Endothelial cell of umbilical vein (primary cell): ENCODE results near the gene DBF4B. TPM values are rescaled to one million over a fixed set of nuclear protein-coding genes. Genes with fewer than 3 reads are reported as not detected.

Experiments used
- Bru-seq: library from RNA; stranded (reverse); fragments of 400-500 nt; gene quantifications from one replicate; lab custom pipeline; 2021; lab: Mats Ljungman, UMichigan
- BruChase-seq, 2 experiments: library from RNA; stranded (reverse); fragments of 400-500 nt; gene quantifications; one replicate each; lab custom pipeline; 2021; lab: Mats Ljungman, UMichigan
- BruUV-seq: library from RNA; stranded (reverse); fragments of 400-500 nt; replicated peaks from 2 replicates; lab custom pipeline; 2021; lab: Mats Ljungman, UMichigan
- CTCF ChIA-PET: fragments of 300-600, 350-600 bp; sonication (Branson Sonifier 250); formaldehyde crosslinking; loops from one replicate; lab custom pipeline; 2021; ENCODE audit warnings: antibody characterized with exemption, inconsistent platforms; lab: Charles Lee
- POLR2A ChIA-PET: fragments of 300-600, 350-600 bp; sonication (Branson Sonifier 250); formaldehyde crosslinking; loops from one replicate; lab custom pipeline; 2021; ENCODE audit warnings: antibody characterized with exemption, inconsistent platforms; lab: Charles Lee
- DNase-seq: peaks from one replicate; pipeline ENCODE4 v3.0.0-alpha.2; 2011; ENCODE audit warnings: low read depth, low spot score
- FAIRE-seq: peaks from 2 replicates; lab custom pipeline; 2011; peaks lifted over from hg19 to GRCh38; lab: Jason Lieb, UNC
- H2AFZ ChIP-seq: 2 replicates; pipeline ENCODE4 v1.6.0; 2012; ENCODE audit warnings: low read depth, low read length, control low read depth, inconsistent platforms
- H3K27ac ChIP-seq: 2 replicates; pipeline ENCODE4 v1.5.1; 2011; ENCODE audit warnings: low read depth, mild to moderate bottlenecking, control low read depth, low read length, moderate library complexity; ENCODE audit not compliant: insufficient read depth
- H3K27me3 ChIP-seq, 2 experiments: 2 replicates each; pipeline versions ENCODE4 v1.6.0 to v1.6.1; 2011; ENCODE audit warnings: low read length in 2 of 2, mixed read lengths in 1 of 2; ENCODE audit not compliant: control insufficient read depth in 2 of 2, insufficient read depth in 2 of 2
- H3K36me3 ChIP-seq, 2 experiments: 2 replicates in 1 of 2; 3 replicates in 1 of 2; pipeline ENCODE4 v1.5.1; 2011; ENCODE audit warnings: low read length in 2 of 2, mild to moderate bottlenecking in 1 of 2, moderate library complexity in 1 of 2; ENCODE audit not compliant: control insufficient read depth in 2 of 2, insufficient read depth in 2 of 2; ENCODE audit errors: extremely low read depth in 1 of 2
- H3K4me1 ChIP-seq: 3 replicates; pipeline ENCODE4 v1.5.1; 2011; ENCODE audit warnings: mild to moderate bottlenecking, low read length; ENCODE audit not compliant: control insufficient read depth, insufficient read depth; ENCODE audit errors: extremely low read depth
- H3K4me2 ChIP-seq: 2 replicates; pipeline ENCODE4 v1.6.1; 2011; ENCODE audit warnings: low read length, control low read depth, mixed read lengths; ENCODE audit not compliant: insufficient read depth
- H3K4me3 ChIP-seq, 3 experiments: fragments of 200-600 bp in 1 of 3; sonication (generic), shearing (Covaris generic) in 1 of 3; replicated peaks in 1 of 3; 2 replicates each; pipeline ENCODE4 v1.5.1; 2011 to 2016; ENCODE audit warnings: control low read depth in 3 of 3, low read length in 3 of 3, mild to moderate bottlenecking in 2 of 3, inconsistent platforms in 1 of 3, low read depth in 1 of 3, moderate library complexity in 1 of 3; ENCODE audit not compliant: insufficient read depth in 1 of 3
- H3K79me2 ChIP-seq: 2 replicates; pipeline ENCODE4 v1.6.0; 2012; ENCODE audit warnings: low read length, inconsistent platforms; ENCODE audit not compliant: control insufficient read depth, insufficient read depth
- H3K9ac ChIP-seq: replicated peaks from 2 replicates; pipeline ENCODE3; 2011; ENCODE audit warnings: low read length, control low read depth; ENCODE audit not compliant: insufficient read depth; ENCODE audit errors: extremely low read depth
- H3K9me1 ChIP-seq: replicated peaks from 3 replicates; pipeline ENCODE4 v1.6.0; 2011; ENCODE audit warnings: mild to moderate bottlenecking, low read length; ENCODE audit not compliant: control insufficient read depth, insufficient read depth; ENCODE audit errors: extremely low read depth
- H3K9me3 ChIP-seq: replicated peaks from 2 replicates; pipeline ENCODE4 v1.5.1; 2012; ENCODE audit warnings: low read length, inconsistent platforms; ENCODE audit not compliant: control insufficient read depth, insufficient read depth
- H4K20me1 ChIP-seq: replicated peaks from 2 replicates; pipeline ENCODE3; 2011; ENCODE audit warnings: mild to moderate bottlenecking, low read length; ENCODE audit not compliant: control insufficient read depth, insufficient read depth; ENCODE audit errors: extremely low read depth
- EZH2 ChIP-seq: IDR thresholded peaks from 2 replicates; pipeline ENCODE4 v1.6.1; 2012; ENCODE audit warnings: borderline replicate concordance, low read depth, mild to moderate bottlenecking, moderate library complexity, low read length, inconsistent platforms; ENCODE audit not compliant: severe bottlenecking
- GATA2 ChIP-seq: IDR thresholded peaks from 2 replicates; pipeline ENCODE4 v1.7.0; 2011; ENCODE audit warnings: low read depth, mild to moderate bottlenecking, moderate library complexity, mixed read lengths, low read length; ENCODE audit not compliant: insufficient read length, insufficient read depth
- MYC ChIP-seq: IDR thresholded peaks from one replicate; pipeline ENCODE4 v1.6.1; 2011; ENCODE audit warnings: mild to moderate bottlenecking, low read depth, low read length
- POLR2A ChIP-seq: IDR thresholded peaks from 2 replicates; pipeline ENCODE4 v1.6.1; 2012; ENCODE audit warnings: low read depth, mild to moderate bottlenecking, control low read depth, low read length
- POLR2AphosphoS5 ChIP-seq: IDR thresholded peaks from 2 replicates; pipeline ENCODE4 v1.6.1; 2012; ENCODE audit warnings: low read depth, mild to moderate bottlenecking, control low read depth, low read length, moderate library complexity; ENCODE audit not compliant: insufficient read depth
- dilution Hi-C: fragments of 300-500 bp; cut with MboI; formaldehyde crosslinking; loops from one replicate; pipeline ENCODE4 v1.15.0; 2019; ENCODE audit warnings: low sequenced_read_pairs; ENCODE audit not compliant: extremely low pct_ligation_motif_present
- intact Hi-C: fragments of 100-400 bp; cut with micrococcal nuclease; formaldehyde crosslinking; loops from one replicate; pipeline ENCODE4 v1.10.0; 2022
- long read RNA-seq: library from polyadenylated mRNA; stranded (forward); transcript quantifications from one replicate; pipeline ENCODE4 v2.0.0, GENCODE V29; 2021
- polyA minus RNA-seq, 3 experiments: library from RNA; depleted of rRNA, polyadenylated mRNA; stranded (reverse); fragments of >200 nt; gene quantifications; 1 replicate in 1 of 3; 2 replicates in 2 of 3; pipeline ENCODE4 v1.2.3, GENCODE V29; 2011
- polyA plus RNA-seq, 4 experiments: library from polyadenylated mRNA; depleted of rRNA in 3 of 4; stranded (reverse) in 3 of 4; unstranded in 1 of 4; fragments of >200 nt; gene quantifications; 2 replicates each; pipeline versions ENCODE4 v1.2.1 to v1.2.3, GENCODE V29; 2011 to 2012; ENCODE audit warnings: missing spikeins in 1 of 4
- total RNA-seq: library from RNA; stranded (reverse); gene quantifications from 2 replicates; pipeline ENCODE4 v1.2.3, GENCODE V29; 2021
- TF ChIP-seq, protein P1 (sequence below): IDR thresholded peaks from 2 replicates; pipeline ENCODE4 v1.6.1; 2011; ENCODE audit not compliant: insufficient read depth, insufficient read length
- TF ChIP-seq, protein P2 (sequence below), 2 donors: IDR thresholded peaks; 1 replicate in 1 of 2; 2 replicates in 1 of 2; pipeline ENCODE4 v1.5.1; 2011; ENCODE audit warnings: low read length in 2 of 2, mild to moderate bottlenecking in 2 of 2, moderate library complexity in 2 of 2, control low read depth in 1 of 2, inconsistent platforms in 1 of 2, low read depth in 1 of 2; ENCODE audit not compliant: insufficient read depth in 1 of 2; ENCODE audit errors: extremely low read depth in 1 of 2

DBF4B gene, protein sequence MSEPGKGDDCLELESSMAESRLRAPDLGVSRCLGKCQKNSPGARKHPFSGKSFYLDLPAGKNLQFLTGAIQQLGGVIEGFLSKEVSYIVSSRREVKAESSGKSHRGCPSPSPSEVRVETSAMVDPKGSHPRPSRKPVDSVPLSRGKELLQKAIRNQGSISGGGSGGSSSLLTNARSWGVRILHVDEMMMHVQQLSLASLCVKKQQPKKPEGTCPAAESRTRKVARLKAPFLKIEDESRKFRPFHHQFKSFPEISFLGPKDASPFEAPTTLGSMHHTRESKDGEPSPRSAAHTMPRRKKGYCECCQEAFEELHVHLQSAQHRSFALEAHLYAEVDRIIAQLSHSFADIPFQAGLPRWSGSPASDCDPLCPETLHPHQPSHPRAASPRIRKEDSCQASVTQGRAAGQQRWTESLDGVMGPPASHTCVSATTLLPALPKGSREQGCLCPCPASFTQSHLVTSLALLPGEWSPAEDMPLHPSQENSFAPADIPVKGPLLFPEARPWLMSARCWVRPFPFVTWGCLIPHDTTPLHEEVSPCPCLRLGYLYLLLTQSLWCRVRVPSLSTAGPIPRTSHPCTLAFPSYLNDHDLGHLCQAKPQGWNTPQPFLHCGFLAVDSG
- 25.9 and 26.2 TPM in 2 replicates for total RNA-seq
- polyA plus RNA-seq: 12.5 and 13.9 TPM in 2 replicates
- 11.4 and 13.1 TPM in 2 replicates for polyA plus RNA-seq (2011; cell fraction: cytosol; rRNA removed)
- 39.0 and 48.9 TPM in 2 replicates for polyA plus RNA-seq (2011; cell fraction: nucleus; rRNA removed)
- polyA plus RNA-seq (2012): 7.8 and 13.2 TPM in 2 replicates
- 10.7 and 15.5 TPM in 2 replicates for polyA minus RNA-seq
- polyA minus RNA-seq (2011; cell fraction: cytosol; rRNA and poly(A)+ RNA removed): 8.0 TPM
- 8.4 and 14.4 TPM in 2 replicates for polyA minus RNA-seq (2011; cell fraction: nucleus; rRNA and poly(A)+ RNA removed)
- percentile 63 among the genes with signal in this experiment for Bru-seq, nascent RNA
- percentile 64 among the genes with signal in this experiment for BruChase-seq, experiment 1, labeled RNA remaining after a 6-hour chase
- percentile 63 among the genes with signal in this experiment for BruChase-seq, experiment 2, labeled RNA remaining after a 2-hour chase
- long read RNA-seq, partial matches to known transcripts: 5 of 14 reads
- long read RNA-seq, other reads (novel, unspliced or antisense): 9 of 14 reads

DNA sequence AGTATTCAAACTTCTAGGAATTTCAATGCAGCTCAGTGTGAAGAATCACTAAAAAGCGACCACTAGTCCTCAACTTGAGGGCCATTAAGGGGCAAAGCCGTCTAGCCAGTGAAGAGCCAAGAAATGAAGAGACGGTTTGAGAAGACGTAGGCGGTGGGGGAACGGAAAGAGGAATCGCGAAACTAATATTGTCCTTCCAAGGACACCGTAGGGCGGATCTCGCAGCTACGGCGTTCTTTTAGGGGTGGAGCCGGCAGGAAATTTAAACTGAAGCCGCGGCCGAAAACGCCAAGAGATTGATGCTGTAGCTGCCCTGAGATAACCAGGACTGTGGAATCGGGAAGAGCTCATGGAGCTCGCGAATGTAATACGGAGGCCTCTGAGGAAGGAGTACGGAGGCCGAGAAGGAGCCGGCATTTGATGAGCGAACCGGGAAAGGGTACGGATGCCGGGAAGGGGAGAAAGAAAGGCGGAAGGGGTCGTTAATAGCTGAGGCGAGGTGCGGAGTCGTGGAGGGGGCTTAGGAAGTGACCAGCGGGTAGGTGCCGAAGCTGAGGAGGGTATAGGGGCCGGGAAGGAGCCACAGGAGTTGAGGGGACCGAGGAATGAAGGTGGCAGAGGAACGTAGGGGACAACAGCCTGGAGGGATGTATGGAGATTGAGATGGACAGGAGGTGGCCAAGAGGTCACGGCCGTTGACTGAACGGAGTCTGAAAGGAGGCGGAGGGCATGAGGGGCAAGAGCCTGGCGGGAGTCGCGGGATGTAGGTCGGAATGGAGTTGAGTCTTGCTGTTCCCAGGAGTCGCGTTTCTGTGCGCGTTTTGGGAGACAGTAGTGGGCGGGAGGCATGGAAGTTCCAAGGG, at the start of gene DBF4B:
TSS of gene DBF4B (plus strand) at position 265 of the 863 bp plus-strand sequence. CDS start at position 421, 156 bp downstream.
- FAIRE-seq (peak; percentile 96), DNase-seq (peak; percentile 91)
- TF ChIP-seq, protein P1, sequence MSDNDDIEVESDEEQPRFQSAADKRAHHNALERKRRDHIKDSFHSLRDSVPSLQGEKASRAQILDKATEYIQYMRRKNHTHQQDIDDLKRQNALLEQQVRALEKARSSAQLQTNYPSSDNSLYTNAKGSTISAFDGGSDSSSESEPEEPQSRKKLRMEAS: no peak
- TF ChIP-seq POLR2AphosphoS5 (peak; percentile 63), EZH2 (no peak), POLR2A (no peak), GATA2 (no peak), MYC (no peak)
- TF ChIP-seq, protein P2, sequence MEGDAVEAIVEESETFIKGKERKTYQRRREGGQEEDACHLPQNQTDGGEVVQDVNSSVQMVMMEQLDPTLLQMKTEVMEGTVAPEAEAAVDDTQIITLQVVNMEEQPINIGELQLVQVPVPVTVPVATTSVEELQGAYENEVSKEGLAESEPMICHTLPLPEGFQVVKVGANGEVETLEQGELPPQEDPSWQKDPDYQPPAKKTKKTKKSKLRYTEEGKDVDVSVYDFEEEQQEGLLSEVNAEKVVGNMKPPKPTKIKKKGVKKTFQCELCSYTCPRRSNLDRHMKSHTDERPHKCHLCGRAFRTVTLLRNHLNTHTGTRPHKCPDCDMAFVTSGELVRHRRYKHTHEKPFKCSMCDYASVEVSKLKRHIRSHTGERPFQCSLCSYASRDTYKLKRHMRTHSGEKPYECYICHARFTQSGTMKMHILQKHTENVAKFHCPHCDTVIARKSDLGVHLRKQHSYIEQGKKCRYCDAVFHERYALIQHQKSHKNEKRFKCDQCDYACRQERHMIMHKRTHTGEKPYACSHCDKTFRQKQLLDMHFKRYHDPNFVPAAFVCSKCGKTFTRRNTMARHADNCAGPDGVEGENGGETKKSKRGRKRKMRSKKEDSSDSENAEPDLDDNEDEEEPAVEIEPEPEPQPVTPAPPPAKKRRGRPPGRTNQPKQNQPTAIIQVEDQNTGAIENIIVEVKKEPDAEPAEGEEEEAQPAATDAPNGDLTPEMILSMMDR (IDR thresholded peaks at IDR 0.05; ENCODE audit: extremely low read depth in 1 of 2, insufficient read depth in 1 of 2, low read depth in 1 of 2, low read length in 2 of 2): no peak
- ChIA-PET POLR2A (no interaction called here), CTCF (interaction anchor here (0.7 to 2.1 kb wide), 4 partner anchors 19 to 185 kb away, joined by 3 to 7 read pairs (median 3); partner anchors contain the start of gene CCDC43)
- Histone ChIP-seq H3K79me2 (peaks cover 18% of the 10 kb centered on the region), H3K27me3 (no peaks in the 10 kb centered on the region), H3K9me1 (no peaks in the 10 kb centered on the region), H3K4me1 (peaks cover 10% of the 10 kb centered on the region), H3K36me3 (no peaks in the 10 kb centered on the region), H3K9ac (peak within 1 kb of the TSS; percentile 85), H3K4me2 (peak within 1 kb of the TSS; percentile 71), H3K27ac (peak within 1 kb of the TSS; percentile 63), H4K20me1 (no peaks in the 10 kb centered on the region), H2AFZ (peak within 1 kb of the TSS; percentile 74), H3K9me3 (no peaks in the 10 kb centered on the region), H3K4me3 (peak within 1 kb of the TSS; percentile 52 to 84 (median 78))
- dilution Hi-C loops: no loop called here
- intact Hi-C loops: no loop called here
- BruUV-seq: no TSS peak
